GM18508 (cell line): ENCODE data around the gene POMT1.
"Not testable (repeated sequence)": the region's sequence is repeated elsewhere in the genome, so short reads cannot be mapped to it uniquely, and the experiment has no call there.

Experiments
- ATAC-seq: cut with Tn5 transposase; IDR thresholded peaks from one replicate; pipeline ENCODE4 v1.9.1; 2021; ENCODE audit warnings: moderate number of reproducible peaks; ENCODE audit not compliant: insufficient read depth, unreplicated experiment

POMT1 gene

DNA sequence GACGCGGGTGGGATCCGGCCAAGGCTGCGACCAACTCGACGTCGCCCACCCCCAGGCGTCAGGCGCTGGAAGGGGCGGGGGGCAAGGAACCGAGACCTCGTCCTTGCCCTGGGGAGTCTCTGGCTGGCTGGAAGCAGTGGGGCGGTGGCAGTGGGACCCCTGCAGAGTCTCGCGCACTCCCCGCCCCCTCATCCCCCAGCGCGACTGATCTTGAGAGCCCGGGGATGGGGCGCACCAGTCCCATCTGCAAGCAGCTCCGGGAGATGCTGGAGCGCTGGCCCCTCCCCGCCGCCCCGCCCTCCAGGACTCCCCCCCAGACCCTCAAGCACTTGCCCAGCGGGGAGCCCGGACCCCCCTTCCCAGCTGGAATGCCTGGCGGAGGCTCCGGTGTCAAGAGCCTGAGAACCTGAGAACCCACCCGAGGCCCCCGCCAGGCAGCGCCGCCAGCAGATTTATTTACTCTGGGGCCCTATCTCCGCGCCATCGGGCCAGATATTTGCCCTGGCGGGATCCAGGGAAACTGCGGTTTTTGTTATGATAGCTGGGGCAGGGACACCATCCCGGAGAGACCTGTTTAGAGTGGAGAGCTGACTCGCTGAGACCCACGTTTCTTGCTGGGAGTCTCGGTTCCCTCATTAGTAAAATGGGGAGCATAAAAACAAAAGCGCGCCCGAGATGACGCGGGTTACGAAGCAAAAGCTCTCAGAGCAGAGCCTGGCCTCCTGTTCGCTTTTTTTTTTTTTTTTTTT is 43.8 kb downstream of the POMT1 start:
- ATAC-seq = no peak

DNA sequence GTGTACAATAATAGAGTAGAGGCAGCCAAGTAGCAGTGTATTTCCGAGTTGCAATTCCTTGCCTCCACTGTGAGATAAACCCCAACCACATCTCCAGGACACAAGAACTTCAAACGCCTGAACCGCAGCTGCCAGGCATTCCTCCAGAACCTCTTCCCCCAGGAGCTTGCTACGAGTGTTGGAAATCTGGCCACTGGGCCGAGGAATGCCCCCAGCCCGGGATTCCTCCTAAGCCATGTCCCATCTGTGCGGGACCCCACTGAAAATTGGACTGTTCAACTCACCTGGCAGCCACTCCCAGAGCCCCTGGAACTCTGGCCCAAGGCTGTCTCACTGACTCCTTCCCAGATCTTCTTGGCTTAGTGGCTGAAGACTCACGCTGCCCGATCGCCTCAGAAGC is 46.5 kb downstream of the POMT1 start:
- not testable (repeated sequence) for ATAC-seq

DNA sequence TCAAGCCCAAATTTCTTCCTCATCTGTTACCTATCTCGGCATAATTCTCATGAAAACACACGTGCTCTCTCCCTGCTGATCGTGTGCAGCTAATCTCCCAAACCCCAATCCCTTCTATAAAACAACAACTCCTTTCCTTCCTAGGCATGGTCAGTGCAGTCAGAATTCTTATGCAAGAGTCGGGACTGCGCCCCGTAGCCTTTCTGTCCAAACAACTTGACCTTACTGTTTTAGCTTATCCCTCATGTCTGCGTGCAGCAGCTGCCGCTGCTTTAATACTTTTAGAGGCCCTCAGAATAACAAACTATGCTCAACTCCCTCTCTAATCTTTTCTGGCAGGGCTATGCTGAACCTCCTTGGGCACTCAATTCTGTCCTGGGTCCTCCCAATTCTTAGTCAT is 47.7 kb downstream of the POMT1 start:
- not testable (repeated sequence) for ATAC-seq

DNA sequence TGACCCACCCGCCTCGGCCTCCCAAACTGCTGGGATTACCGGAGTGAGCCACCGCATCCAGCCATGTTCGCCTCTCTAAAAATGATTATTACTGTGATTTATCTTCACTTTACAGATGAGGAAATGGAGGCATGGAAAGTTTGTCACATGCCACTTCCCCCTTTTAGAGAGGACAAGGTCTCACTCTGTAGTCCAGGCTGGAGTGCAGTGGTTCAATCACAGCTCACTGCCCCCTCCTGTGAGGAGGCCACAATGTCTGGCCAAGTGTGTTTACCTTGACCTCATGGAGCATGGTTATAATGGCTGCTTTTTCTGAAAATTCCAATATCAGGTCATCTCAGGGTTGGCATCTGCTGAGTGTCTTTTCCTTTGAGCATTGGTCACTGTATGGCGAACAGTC is 49.3 kb downstream of the POMT1 start:
- no peak for ATAC-seq

DNA sequence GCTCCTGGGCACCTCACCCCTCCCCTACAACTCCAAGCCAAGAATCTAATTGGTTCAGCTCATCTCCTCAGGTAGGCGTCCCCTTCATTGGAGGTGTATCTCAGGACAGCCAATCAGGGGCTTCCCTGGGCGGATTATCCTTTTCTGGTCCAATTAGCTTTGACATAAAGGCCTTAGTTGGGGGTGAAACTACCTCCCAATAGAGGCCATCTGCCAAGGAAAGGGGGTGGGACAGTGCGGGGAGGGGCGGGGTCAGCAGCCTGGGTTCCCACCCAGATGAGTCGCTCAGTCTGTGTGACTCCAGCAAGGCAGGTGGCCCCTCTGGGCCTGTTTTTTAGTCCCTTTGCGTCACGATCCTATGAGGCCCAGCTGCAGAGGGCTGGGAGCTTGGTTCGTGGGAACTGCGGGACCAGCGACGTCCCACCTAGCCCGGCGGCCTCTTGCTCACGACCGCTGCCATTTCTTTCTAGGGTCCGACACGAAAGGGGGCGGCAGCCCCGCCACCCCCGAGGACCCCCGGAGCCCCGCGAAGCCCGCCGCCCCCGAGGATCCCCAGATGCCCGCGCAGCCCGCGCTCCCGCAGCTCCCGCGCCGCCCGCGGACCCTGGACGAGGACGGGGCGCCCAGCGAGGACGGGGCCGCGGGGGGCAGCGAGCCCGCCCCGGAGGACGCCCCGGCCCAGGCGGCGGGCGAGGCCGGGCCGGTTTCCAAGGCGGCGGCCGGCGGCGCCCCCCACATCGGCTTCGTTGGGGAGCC is 51.5 kb downstream of the POMT1 start:
- no peak for ATAC-seq

DNA sequence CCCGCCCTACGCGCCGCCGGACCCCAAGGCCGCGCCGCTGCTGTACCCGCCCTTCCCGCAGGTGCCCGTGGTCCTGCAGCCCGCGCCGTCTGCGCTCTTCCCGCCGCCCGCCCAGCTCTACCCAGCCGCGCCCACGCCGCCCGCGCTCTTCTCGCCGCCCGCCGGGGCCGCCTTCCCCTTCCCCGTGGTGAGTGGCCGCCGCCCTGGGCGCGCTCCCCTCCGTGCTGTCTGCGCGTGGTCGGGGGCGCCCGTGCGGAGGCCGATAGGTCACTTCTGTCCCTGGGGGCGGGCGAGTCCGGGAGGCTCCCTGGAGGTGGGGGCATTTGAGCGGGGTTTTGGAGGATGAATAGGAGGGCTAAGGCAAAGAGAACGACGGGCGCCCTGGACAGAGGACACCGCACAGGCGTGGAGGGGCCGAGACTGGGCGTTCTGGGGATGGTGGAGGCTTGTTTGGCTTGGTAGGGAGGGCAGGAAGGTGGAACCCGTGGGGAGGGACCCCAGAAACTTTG is 52.2 kb downstream of the POMT1 start:
- ATAC-seq = no peak

DNA sequence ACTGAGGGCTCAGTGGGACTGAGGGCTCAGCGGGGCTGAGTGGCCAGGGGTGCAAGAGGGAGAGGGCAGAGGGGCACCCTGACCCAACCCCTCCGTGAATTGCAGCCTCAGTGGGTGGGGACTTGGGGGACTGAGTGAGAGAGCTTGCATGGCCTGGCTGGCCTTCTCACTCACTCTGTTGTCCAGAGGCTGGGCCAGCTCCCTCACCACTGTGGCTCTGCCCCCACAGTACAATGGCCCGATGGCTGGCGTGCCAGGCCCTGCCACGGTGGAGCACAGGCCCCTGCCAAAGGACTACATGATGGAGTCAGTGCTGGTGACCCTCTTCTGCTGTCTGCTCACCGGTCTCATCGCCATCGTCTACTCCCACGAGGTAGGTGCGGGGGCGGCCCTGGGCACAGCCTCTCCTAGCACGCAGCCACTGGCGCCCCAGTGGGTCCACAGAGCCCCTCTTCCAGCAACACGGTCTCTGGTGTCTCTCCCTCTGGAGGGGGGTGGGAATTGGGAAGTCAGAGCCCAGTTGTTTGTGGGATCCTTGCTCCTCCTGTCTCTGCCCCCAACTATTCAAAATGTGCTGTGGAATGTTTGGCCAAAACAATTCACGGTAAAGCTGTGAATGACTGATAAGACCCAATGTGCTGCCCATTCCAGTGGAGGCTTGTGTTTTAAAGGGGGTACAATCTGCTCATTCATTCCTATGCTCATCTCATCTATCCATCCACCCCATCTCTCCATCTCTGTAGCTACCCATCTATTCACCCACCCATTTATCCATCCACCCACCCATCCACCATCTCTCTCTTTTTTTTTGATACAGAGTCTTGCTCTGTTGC is 53.3 kb downstream of the POMT1 start:
- ATAC-seq = no peak

DNA sequence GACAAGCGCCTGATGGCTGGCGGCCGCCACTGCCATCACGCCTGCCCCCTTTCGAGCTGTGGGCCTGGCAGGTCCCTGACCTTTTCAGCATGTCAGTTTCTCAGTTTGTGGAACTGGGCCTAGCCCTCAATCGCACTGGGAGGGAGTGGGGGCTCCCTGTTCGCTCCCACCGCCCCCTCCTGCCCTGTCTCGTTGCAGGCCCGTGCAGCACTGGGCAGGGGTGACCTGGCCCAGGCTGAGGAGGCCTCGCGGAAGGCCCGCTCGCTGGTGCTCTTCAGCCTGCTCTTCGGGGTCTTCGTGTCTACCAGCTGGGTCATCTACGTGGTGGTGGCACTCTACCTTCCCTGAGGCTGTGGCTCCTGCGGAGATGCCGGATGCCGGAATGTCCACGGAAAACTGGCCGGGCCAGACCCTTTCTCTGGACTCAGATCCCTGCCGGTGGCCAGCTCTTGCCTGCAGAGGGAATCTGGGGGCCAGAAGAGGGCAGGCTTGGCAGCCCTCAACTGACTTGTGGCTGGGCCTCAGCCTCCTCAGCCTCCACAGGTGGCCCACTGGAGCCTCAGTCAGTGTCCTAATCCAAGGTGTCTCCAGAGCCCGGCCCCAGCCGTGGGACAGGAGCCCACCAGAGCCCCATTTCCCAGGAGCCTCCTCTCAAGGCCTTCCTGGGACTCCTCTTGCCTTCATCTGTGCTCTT is 55.3 kb downstream of the POMT1 start:
- no peak for ATAC-seq

DNA sequence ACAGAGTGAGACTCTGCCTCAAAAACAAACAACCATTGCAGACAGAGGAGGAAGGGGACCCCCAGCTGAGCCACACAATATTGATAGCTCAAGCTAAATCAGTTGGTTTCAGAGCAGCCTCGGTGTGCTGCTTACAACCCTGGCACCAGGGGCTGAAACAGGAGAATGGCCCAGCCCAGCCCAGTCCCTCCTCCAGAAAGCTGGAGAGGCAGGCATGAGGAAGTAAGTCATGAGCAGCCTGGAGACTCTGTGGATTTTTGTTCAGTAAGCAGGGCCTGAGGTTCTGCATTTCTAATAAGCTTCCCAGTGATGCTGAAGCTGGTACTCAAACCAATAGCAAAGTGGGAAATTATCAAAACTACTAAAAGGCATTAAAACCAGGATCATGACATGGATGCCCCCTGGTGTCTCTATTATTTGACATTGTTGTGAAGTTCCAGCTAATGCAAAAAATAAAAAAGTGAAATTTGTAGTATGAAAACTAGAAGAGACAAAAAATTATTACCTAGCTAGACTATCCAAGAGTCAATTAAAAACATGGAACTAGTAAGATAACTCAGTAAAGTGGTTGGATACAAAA is 56.8 kb downstream of the POMT1 start:
- no peak for ATAC-seq

DNA sequence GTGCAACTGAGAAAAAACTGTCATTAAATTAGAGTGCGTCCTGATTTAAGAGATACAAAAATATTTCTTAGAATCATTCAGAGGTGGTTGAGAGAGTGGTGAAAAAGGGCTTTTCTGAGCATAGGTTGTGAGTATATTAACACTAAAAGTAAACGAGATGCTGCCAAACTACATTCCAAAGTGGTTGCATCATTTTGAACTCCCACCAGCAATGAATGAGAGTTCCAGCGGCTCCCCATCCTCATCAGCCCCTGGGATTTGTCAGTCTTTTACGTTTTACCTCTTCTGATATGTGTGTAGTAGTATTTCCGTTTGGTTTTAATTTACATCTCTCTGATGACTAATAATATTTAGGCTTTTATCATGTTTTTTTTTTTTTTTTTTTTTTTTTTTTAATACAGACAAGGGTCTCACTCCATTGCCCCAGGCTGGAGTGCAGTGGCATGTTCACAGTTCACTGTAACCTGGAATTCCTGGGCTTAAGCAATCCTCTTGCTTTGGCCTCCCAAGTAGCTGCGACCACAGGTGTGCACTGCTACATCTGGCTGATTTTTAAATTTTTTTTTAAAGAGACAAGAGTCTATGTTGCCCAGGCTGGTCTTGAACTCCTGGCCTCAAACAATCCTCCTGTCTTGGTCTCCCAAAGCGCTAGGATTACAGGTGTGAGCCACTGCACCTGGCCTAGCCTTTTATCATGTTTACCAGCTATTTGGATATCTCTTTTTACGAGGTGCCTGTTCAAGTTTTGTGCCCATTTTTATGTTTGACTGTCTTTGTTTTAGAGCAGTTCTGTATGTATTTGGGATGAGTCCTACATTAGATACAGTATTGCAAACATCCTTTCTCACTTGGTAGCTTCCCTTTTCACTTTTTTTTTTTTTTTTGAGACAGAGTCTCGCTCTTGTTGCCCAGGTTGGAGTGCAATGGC is 59.6 kb downstream of the POMT1 start:
- no peak for ATAC-seq

DNA sequence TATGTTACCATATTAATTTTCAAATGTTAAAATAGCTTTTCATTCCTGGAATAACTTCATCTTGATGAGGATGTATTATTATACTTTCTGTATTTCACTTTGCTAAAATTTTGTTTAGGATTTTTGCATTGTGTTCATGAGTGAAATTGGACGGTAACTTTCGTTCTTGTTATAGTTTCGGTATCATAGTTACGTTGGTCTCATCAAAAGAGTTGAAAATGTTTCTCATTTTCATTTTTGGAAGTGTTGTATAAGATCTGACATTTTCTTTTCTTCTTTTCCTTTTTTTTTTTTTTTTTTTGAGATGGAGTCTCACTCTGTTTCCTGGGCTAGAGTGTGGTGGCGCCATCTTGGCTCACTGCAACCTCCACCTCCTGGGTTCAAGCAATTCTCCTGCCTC is 62.7 kb downstream of the POMT1 start:
- no peak for ATAC-seq

DNA sequence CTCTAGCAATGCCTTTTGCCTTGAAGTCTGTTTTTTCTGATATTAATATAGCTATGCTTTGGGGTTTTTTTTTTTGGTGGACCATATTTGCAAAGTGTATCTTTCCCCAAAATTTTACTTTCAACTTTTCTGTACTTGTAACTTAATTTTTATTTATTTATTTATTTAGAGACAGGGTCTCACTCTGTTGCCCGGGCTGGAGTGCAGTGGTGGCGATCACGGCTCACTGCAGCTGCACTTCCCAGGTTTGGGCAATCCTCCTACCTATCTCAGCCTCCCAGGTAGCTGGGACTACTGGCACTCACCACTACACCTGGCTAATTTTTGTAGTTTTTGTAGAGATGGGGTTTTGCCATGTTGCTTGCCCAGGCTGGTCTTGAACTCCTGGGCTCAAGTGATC is 63.4 kb downstream of the POMT1 start:
- ATAC-seq = no peak

DNA sequence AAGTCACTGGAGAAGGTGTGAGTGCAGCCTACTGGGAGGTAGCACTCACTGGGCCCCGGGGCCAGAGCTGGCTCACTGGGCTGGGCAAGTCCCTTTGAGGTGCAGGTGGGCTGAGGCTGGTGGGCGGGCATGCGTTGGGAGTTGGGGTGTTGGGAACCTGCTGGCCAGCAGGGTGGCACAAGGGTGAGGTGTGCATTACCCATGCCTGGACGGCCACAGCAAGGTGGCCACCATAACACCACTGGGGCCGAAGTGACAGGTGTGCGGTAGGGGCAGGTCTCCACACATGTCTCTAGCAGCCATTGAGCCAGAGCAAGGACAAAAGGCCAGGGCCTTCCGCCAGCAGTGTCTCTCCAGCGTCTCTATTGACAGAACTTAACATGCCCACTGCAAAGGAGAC is 65.2 kb downstream of the POMT1 start:
- ATAC-seq = no peak
